Raji (cell line): ENCODE measurements around the gene ZMYND8.

Experiments
- POLR2A ChIP-seq: IDR thresholded peaks from 2 replicates; pipeline ENCODE4 v1.6.1; 2011; ENCODE audit warnings: low read depth, low read length, control low read depth; ENCODE audit not compliant: insufficient read depth

Gene ZMYND8

GRCh38 chr20:47224300-47224791 is 132.2 kb downstream of the ZMYND8 start:
- TF ChIP-seq POLR2A: no peak

GRCh38 chr20:47223896-47224295 is 132.6 kb downstream of the ZMYND8 start:
- TF ChIP-seq POLR2A: no peak

- no peak for TF ChIP-seq POLR2A
Measured at GRCh38 chr20:47222468-47223119, 133.9 kb downstream of the ZMYND8 start.

- TF ChIP-seq POLR2A: no peak
Measured at GRCh38 chr20:47221036-47221625, 135.4 kb downstream of the ZMYND8 start.

GRCh38 chr20:47220161-47220582 is 136.3 kb downstream of the ZMYND8 start:
- no peak for TF ChIP-seq POLR2A

- TF ChIP-seq POLR2A: no peak
Measured at GRCh38 chr20:47217482-47218446, 138.7 kb downstream of the ZMYND8 start.

- TF ChIP-seq POLR2A: no peak
Measured at GRCh38 chr20:47216819-47217410, 139.6 kb downstream of the ZMYND8 start.

- no peak for TF ChIP-seq POLR2A
Measured at GRCh38 chr20:47215653-47216397, 140.7 kb downstream of the ZMYND8 start.

GRCh38 chr20:47213966-47214365 is 142.5 kb downstream of the ZMYND8 start:
- no peak for TF ChIP-seq POLR2A

GRCh38 chr20:47212606-47213207 is 143.8 kb downstream of the ZMYND8 start:
- no peak for TF ChIP-seq POLR2A

- TF ChIP-seq POLR2A: no peak
Measured at GRCh38 chr20:47211036-47211435, 145.5 kb downstream of the ZMYND8 start.

GRCh38 chr20:47210470-47210869 is 146.0 kb downstream of the ZMYND8 start:
- TF ChIP-seq POLR2A: no peak

- TF ChIP-seq POLR2A: no peak
Measured at GRCh38 chr20:47209982-47210381, 146.5 kb downstream of the ZMYND8 start.

GRCh38 chr20:47208534-47209174 is 147.8 kb downstream of the ZMYND8 start:
- TF ChIP-seq POLR2A: no peak
